ENCODE results near the gene DCHS1.

Gene DCHS1

GRCh38 chr11:6627762-6628241 lies 27.8 kb downstream of the DCHS1 start:
- DNase-seq = no peak

GRCh38 chr11:6626971-6627761 lies 28.4 kb downstream of the DCHS1 start:
- DNase-seq = no peak

- DNase-seq = no peak
Measured at GRCh38 chr11:6625832-6626420, 29.7 kb downstream of the DCHS1 start.

- DNase-seq = no peak
Measured at GRCh38 chr11:6625156-6625831, 30.3 kb downstream of the DCHS1 start.

GRCh38 chr11:6623391-6624363 lies 31.9 kb downstream of the DCHS1 start:
- DNase-seq = no peak

- DNase-seq = no peak
Measured at GRCh38 chr11:6622261-6623171, 33.1 kb downstream of the DCHS1 start.

- no peak for DNase-seq
Measured at GRCh38 chr11:6621711-6622211, 33.8 kb downstream of the DCHS1 start.

GRCh38 chr11:6620636-6621035 lies 35.0 kb downstream of the DCHS1 start:
- no peak for DNase-seq

GRCh38 chr11:6619004-6619745 lies 36.4 kb downstream of the DCHS1 start, which contains the start of gene TPP1:
TPP1 (minus strand) TSS chr11:6619422; CDS start chr11:6619400, 22 bp downstream.
- peak; percentile 76 for DNase-seq

GRCh38 chr11:6618117-6619003 lies 37.2 kb downstream of the DCHS1 start:
- no peak for DNase-seq

GRCh38 chr11:6617315-6617781 lies 38.3 kb downstream of the DCHS1 start:
- no peak for DNase-seq

GRCh38 chr11:6616596-6617250 lies 38.9 kb downstream of the DCHS1 start:
- no peak for DNase-seq

GRCh38 chr11:6615882-6616585 lies 39.6 kb downstream of the DCHS1 start:
- no peak for DNase-seq

GRCh38 chr11:6615046-6615445 lies 40.6 kb downstream of the DCHS1 start:
- DNase-seq = no peak

GRCh38 chr11:6614446-6614845 lies 41.2 kb downstream of the DCHS1 start:
- DNase-seq = no peak

- DNase-seq = no peak
Measured at GRCh38 chr11:6613496-6613895, 42.1 kb downstream of the DCHS1 start.

GRCh38 chr11:6612213-6613041 lies 43.2 kb downstream of the DCHS1 start, which contains the start of gene TAF10:
TAF10 (minus strand) TSS chr11:6612216; CDS start chr11:6612189, 27 bp downstream.
- DNase-seq = peak; percentile 81

Measured in NCI-H1048 (cell line).